HG03025 (cell line): ENCODE results near the gene TRAPPC2L.

Experiments
- ATAC-seq: cut with Tn5 transposase; IDR thresholded peaks from one replicate; pipeline ENCODE4 v1.9.1; 2021; ENCODE audit warnings: mild to moderate bottlenecking, moderate library complexity; ENCODE audit not compliant: unreplicated experiment, low FRiP score

Gene TRAPPC2L

GRCh38 chr16:88856828-88857727 is at the start of gene TRAPPC2L, which contains the start of gene GALNS:
Gene TRAPPC2L (plus strand): TSS chr16:88857127. CDS start chr16:88857151, 24 bp downstream.
Gene GALNS (minus strand): TSS chr16:88856947. CDS start chr16:88856877, 70 bp downstream.
- peak; percentile 75 for ATAC-seq

- no peak for ATAC-seq
Measured at GRCh38 chr16:88807142-88807625, 49.7 kb upstream of the TRAPPC2L start.

- no peak for ATAC-seq
Measured at GRCh38 chr16:88807626-88808453, 49.1 kb upstream of the TRAPPC2L start.

DNA sequence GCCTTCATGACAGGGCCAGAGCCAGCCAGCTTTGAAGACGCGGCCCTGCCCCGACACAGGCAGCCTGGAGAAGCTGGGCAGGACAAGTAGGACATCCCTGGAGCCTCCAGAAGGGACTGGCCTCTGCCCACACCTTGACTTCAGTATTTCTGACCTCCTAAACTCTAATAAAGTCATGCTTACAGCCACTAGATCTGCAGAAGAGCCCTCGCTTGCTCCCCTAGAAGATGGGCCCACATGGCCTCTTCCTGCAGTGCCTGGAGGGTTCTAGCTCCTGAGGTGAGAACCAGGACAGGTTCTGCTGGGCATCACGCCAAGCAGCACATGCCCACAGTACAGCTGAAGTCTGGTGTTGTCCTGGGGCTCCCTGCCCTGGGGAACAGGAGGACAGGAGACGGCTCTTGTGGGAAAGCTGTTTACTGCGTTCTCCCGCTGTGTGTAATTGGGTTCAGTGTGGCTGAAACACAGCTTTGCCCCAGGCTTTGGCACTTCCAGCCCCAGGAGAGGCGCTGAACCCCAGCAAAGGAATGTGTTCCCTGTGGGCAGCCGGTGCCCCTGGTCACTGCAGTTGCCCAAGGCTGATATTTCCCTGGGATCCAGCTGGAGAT is 47.8 kb upstream of the TRAPPC2L start:
- no peak for ATAC-seq

- ATAC-seq = no peak
Measured at GRCh38 chr16:88809676-88810165, 47.2 kb upstream of the TRAPPC2L start.

GRCh38 chr16:88810166-88810911 is 46.6 kb upstream of the TRAPPC2L start:
- no peak for ATAC-seq

GRCh38 chr16:88810912-88811768 is 45.8 kb upstream of the TRAPPC2L start:
- peak; percentile 35 for ATAC-seq

DNA sequence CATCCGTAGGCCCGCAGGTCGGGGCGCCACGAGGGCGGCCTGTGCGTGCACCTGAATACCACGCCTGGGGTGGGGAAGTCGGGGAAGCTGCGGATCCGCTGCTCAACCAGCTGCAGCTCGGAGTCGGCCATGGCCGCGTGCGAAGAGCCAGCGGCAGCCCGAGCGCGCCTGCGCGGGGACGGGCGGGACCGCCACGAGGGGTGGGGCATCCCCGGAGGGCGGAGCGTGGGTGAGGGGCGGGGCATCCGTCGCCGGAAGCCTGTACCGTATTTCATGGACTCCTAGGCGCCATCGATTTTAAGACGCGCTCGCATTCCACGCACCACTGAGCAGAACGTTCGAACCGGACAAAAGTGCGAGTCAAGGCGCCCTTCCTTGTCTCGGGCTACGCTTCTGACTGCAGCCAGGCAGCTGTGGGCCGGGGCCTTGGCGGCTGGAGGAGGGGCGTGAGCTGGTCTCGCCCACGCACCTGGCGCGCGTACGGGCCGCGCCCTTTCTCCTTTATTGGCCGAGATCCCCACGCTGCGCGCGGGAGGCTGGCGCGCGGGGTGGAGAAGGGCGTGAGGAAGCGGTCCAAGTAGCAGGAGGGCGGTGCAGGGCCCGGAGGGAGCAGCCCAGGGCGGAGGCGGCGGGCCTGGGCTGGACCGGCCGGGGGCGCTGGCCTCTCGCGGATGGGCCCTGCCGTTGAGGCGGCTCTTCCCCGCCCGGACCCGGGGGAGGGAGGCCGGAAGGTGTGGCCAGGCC is 45.0 kb upstream of the TRAPPC2L start, which contains the start of gene APRT:
TSS of gene APRT (minus strand) at position 160 of the 744 bp plus-strand sequence. CDS start at position 131, 29 bp downstream.
- ATAC-seq = peak; percentile 54

DNA sequence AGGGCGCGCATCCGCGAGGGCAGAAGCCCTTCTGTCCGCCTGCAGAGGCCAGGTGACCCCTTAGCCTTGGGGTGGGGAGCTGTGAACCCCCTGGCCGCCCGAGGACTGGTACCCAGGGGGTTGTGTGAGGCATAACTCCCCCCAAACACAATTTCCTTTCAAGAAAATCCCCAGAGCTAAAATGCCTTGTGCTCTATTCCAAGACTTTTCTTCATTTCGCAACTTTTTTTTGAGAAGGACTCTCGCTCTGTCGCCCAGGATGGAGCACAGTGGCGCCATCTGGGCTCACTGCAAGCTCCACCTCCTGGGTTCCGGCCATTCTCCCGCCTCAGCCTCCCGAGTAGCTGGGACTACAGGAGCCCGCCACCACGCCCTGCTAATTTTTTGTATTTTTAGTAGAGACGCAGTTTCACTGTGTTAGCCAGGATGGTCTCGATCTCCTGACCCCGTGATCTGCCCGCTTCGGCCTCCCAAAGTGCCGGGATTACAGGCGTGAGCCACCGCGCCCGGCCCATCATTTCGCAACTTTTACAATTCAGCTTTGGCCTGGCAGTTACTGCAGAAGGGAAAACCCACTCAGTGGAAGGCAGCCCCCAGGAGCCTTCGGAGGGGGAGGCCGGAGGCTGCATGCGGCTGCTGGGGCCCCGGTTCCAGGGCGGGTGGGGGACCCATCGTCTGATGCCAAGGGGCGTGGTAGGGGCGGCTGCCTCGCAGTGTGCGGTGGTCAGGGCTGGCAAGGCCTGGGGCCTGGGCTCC is 44.2 kb upstream of the TRAPPC2L start:
- ATAC-seq = no peak

- no peak for ATAC-seq
Measured at GRCh38 chr16:88813269-88814143, 43.4 kb upstream of the TRAPPC2L start.

DNA sequence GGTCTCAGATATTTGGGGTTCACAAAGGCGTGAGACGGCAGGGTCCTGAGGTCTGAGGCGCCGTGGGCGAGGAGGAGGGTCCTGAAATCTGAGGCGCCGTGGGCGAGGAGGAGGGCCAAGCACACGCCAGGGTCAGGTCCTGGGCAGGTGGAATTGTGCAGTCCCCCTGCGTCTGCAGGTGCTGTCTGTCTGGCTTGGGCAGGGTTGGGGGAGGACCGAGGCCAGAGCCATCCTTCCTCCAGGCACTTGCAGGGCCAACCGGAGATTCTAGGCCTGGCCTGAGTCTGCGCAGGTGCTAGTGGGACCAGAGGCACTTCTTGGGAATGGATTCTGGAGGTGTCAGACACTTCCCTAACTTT is 42.8 kb upstream of the TRAPPC2L start:
- no peak for ATAC-seq

- ATAC-seq = no peak
Measured at GRCh38 chr16:88815227-88815626, 41.7 kb upstream of the TRAPPC2L start.

GRCh38 chr16:88815901-88816589 is 40.9 kb upstream of the TRAPPC2L start:
- no peak for ATAC-seq

- no peak for ATAC-seq
Measured at GRCh38 chr16:88816736-88817535, 40.0 kb upstream of the TRAPPC2L start.
